GM23338 (cell line): ENCODE results near the gene POLR1E. TPM values are rescaled to one million over a fixed set of nuclear protein-coding genes. Genes with fewer than 3 reads are reported as not detected.

Experiments used
- ATAC-seq: fragments of 200-7000 bp; cut with Tn5 transposase; 3 replicates; pipeline ENCODE4 v1.9.1; 2020
- DNase-seq: peaks from one replicate; pipeline ENCODE4 v3.0.0-alpha.2; 2015; ENCODE audit warnings: low spot score
- H2AFZ ChIP-seq: fragments of 200-600 bp; sonication (generic); 2 replicates; pipeline ENCODE4 v1.8.0; 2016; ENCODE audit warnings: antibody characterized with exemption, mild to moderate bottlenecking, moderate library complexity
- H3F3A ChIP-seq: fragments of 200-600 bp; sonication (generic); replicated peaks from 2 replicates; pipeline ENCODE4 v1.8.0; 2017; ENCODE audit warnings: antibody characterized with exemption, mixed run types, low read depth
- H3K27ac ChIP-seq: fragments of 200-600 bp; sonication (generic); 2 replicates; pipeline ENCODE4 v1.6.1; 2016; ENCODE audit warnings: low read depth
- H3K27me3 ChIP-seq: fragments of 200-600 bp; sonication (generic); 2 replicates; pipeline ENCODE4 v1.8.0; 2016; ENCODE audit warnings: mild to moderate bottlenecking, mixed run types, moderate library complexity; ENCODE audit not compliant: insufficient read depth
- H3K36me3 ChIP-seq: fragments of 200-600 bp; sonication (generic); 2 replicates; pipeline ENCODE4 v1.8.0; 2016; ENCODE audit warnings: mild to moderate bottlenecking; ENCODE audit not compliant: insufficient read depth
- H3K4me1 ChIP-seq: fragments of 200-600 bp; sonication (generic); 2 replicates; pipeline ENCODE4 v1.8.0; 2016; ENCODE audit warnings: mild to moderate bottlenecking, moderate library complexity; ENCODE audit not compliant: insufficient read depth
- H3K4me2 ChIP-seq: fragments of 200-600 bp; sonication (generic); 2 replicates; pipeline ENCODE4 v1.7.1; 2017; ENCODE audit warnings: mixed run types
- H3K4me3 ChIP-seq: fragments of 200-600 bp; sonication (generic); 2 replicates; pipeline ENCODE4 v1.6.1; 2016; ENCODE audit warnings: mixed run types
- H3K79me2 ChIP-seq: fragments of 200-600 bp; sonication (generic); replicated peaks from 2 replicates; pipeline ENCODE4 v1.8.0; 2017; ENCODE audit warnings: mild to moderate bottlenecking; ENCODE audit not compliant: insufficient read depth
- H3K9me2 ChIP-seq: fragments of 200-600 bp; sonication (generic); 2 replicates; pipeline ENCODE4 v1.8.0; 2017; ENCODE audit not compliant: insufficient read depth
- H4K20me1 ChIP-seq: fragments of 200-600 bp; sonication (generic); replicated peaks from 2 replicates; pipeline ENCODE4 v1.8.0; 2017; ENCODE audit warnings: mild to moderate bottlenecking; ENCODE audit not compliant: insufficient read depth
- H3K27ac Mint-ChIP-seq: 2 replicates; pipeline ENCODE4 v1.8.0; 2020; ENCODE audit warnings: inconsistent platforms, mild to moderate bottlenecking, moderate library complexity, mixed read lengths
- H3K27me3 Mint-ChIP-seq: 3 replicates; pipeline ENCODE4 v1.8.0; 2022; ENCODE audit warnings: low read depth, mild to moderate bottlenecking, moderate library complexity, mixed read lengths, inconsistent platforms; ENCODE audit not compliant: insufficient read depth, poor library complexity
- H3K36me3 Mint-ChIP-seq: 3 replicates; pipeline ENCODE4 v1.8.0; 2021; ENCODE audit warnings: low read depth, mild to moderate bottlenecking, inconsistent platforms, moderate library complexity, mixed read lengths
- H3K4me1 Mint-ChIP-seq: 3 replicates; pipeline ENCODE4 v1.8.0; 2020; ENCODE audit warnings: mild to moderate bottlenecking, inconsistent platforms, mixed read lengths
- H3K4me3 Mint-ChIP-seq: 3 replicates; pipeline ENCODE4 v1.8.0; 2021; ENCODE audit warnings: moderate library complexity, mild to moderate bottlenecking, inconsistent platforms, mixed read lengths
- H3K9me3 Mint-ChIP-seq: 3 replicates; pipeline ENCODE4 v1.8.0; 2020; ENCODE audit warnings: moderate library complexity, mild to moderate bottlenecking, inconsistent platforms, mixed read lengths
- CREB1 ChIP-seq: fragments of 250-450 bp; sonication (Bioruptor Pico); IDR thresholded peaks from 2 replicates; pipeline ENCODE4 v1.5.0; 2020; ENCODE audit warnings: low read depth, mild to moderate bottlenecking, moderate library complexity
- EZH2 ChIP-seq: fragments of 200-600 bp; sonication (generic); IDR thresholded peaks from one replicate; pipeline ENCODE4 v1.8.0; 2017; ENCODE audit warnings: antibody characterized with exemption, mild to moderate bottlenecking, low read depth; ENCODE audit not compliant: unreplicated experiment
- EZH2phosphoT487 ChIP-seq: fragments of 200-600 bp; sonication (generic); IDR thresholded peaks from one replicate; pipeline ENCODE4 v1.8.1; 2018; ENCODE audit warnings: antibody characterized with exemption; ENCODE audit not compliant: unreplicated experiment
- JUNB ChIP-seq: IDR thresholded peaks from one replicate; pipeline ENCODE4 v1.6.1; 2016; ENCODE audit warnings: antibody characterized with exemption; ENCODE audit not compliant: unreplicated experiment
- NANOG ChIP-seq: IDR thresholded peaks from 2 replicates; pipeline ENCODE4 v1.6.1; 2016; ENCODE audit warnings: antibody characterized with exemption, borderline replicate concordance
- POLR2AphosphoS5 ChIP-seq: IDR thresholded peaks from 2 replicates; pipeline ENCODE4 v1.6.1; 2016; ENCODE audit warnings: antibody characterized with exemption, low read depth
- REST ChIP-seq: IDR thresholded peaks from one replicate; pipeline ENCODE4 v1.6.1; 2018; ENCODE audit warnings: antibody characterized with exemption; ENCODE audit not compliant: unreplicated experiment
- STAT1 ChIP-seq: IDR thresholded peaks from one replicate; pipeline ENCODE4 v1.6.1; 2016; ENCODE audit warnings: antibody characterized with exemption; ENCODE audit not compliant: unreplicated experiment
- ZNF114 ChIP-seq: fragments of 250-450 bp; sonication (Bioruptor Pico); IDR thresholded peaks from 2 replicates; pipeline ENCODE4 v1.5.0; 2020; ENCODE audit warnings: mild to moderate bottlenecking, moderate library complexity
- ZNF331 ChIP-seq: fragments of 250-450 bp; sonication (Bioruptor Pico); IDR thresholded peaks from 2 replicates; pipeline ENCODE4 v1.5.0; 2020; ENCODE audit warnings: low read depth, mild to moderate bottlenecking, moderate library complexity
- polyA plus RNA-seq: library from polyadenylated mRNA; unstranded; fragments of >200 nt; fragmentation: Nextera tagmentation; extraction: Ambion mirVana; gene quantifications from 2 replicates; pipeline ENCODE4 v1.2.1, GENCODE V29; 2016
- total RNA-seq: library from RNA; depleted of rRNA; stranded (reverse); fragments of >200 nt; shearing (Covaris generic); gene quantifications from 2 replicates; pipeline ENCODE4 v1.2.3, GENCODE V29; 2014
- TF ChIP-seq, protein P1 (sequence below), 2 experiments: fragments of 200-600 bp in 1 of 2; sonication (generic) in 1 of 2; conservative IDR thresholded peaks; 2 replicates each; pipeline versions ENCODE4 v1.5.1 to v1.6.1; 2016 to 2017; ENCODE audit warnings: antibody characterized with exemption in 2 of 2, low read depth in 2 of 2, mild to moderate bottlenecking in 2 of 2, moderate library complexity in 1 of 2
- TF ChIP-seq, protein P2 (sequence below): fragments of 250-450 bp; sonication (Bioruptor Pico); IDR thresholded peaks from 2 replicates; pipeline ENCODE4 v1.5.0; 2020; ENCODE audit warnings: mild to moderate bottlenecking, moderate library complexity
- TF ChIP-seq, protein P3 (sequence below): IDR thresholded peaks from 2 replicates; pipeline ENCODE4 v1.6.1; 2016; ENCODE audit warnings: antibody characterized with exemption

The POLR1E gene
- total and polyA plus RNA-seq, 2 experiments from 2014 or later: 19.2 to 45.5 TPM

DNA sequence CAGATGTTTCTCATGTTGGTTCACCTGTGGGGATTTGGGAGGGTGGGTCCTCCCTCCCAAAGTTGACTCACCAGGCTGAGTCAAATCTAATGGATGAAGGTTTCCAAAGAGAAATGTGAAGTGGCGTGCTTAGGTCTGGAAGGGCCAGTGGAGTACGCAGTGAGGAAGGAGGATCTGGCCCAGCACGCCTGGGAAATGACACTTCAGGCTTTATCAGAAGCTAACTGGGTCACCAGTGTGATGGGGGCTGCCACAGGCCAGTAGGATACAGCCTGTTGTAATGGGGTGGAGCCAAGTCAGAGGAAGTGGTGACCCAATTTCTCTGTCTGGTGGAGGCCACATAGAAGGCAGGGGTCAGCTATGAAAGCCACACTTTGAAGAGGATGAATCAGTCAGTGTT lies 18.0 kb downstream of the POLR1E start:
- no peak for DNase-seq
- Mint-ChIP-seq H3K36me3 (peaks cover 60% of the 10 kb centered on the region), H3K4me1 (no peaks in the 10 kb centered on the region), H3K27ac (no peak overlapping the region), H3K4me3 (no peak overlapping the region), H3K27me3 (peaks cover 2% of the 10 kb centered on the region), H3K9me3 (no peaks in the 10 kb centered on the region)
- peaks cover 43% of the 10 kb centered on the region for H3K36me3 ChIP-seq
- no peaks in the 10 kb centered on the region for H3K27me3 ChIP-seq
- no peak overlapping the region for H3K27ac ChIP-seq
- TF ChIP-seq POLR2AphosphoS5 (no peak), EZH2 (no peak), ZNF331 (no peak), NANOG (no peak), EZH2phosphoT487 (no peak), CREB1 (CRISPR knock-in tag) (no peak), REST (no peak), STAT1 (no peak), ZNF114 (CRISPR knock-in tag) (no peak), JUNB (no peak)
- TF ChIP-seq, protein P1, sequence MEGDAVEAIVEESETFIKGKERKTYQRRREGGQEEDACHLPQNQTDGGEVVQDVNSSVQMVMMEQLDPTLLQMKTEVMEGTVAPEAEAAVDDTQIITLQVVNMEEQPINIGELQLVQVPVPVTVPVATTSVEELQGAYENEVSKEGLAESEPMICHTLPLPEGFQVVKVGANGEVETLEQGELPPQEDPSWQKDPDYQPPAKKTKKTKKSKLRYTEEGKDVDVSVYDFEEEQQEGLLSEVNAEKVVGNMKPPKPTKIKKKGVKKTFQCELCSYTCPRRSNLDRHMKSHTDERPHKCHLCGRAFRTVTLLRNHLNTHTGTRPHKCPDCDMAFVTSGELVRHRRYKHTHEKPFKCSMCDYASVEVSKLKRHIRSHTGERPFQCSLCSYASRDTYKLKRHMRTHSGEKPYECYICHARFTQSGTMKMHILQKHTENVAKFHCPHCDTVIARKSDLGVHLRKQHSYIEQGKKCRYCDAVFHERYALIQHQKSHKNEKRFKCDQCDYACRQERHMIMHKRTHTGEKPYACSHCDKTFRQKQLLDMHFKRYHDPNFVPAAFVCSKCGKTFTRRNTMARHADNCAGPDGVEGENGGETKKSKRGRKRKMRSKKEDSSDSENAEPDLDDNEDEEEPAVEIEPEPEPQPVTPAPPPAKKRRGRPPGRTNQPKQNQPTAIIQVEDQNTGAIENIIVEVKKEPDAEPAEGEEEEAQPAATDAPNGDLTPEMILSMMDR (conservative IDR thresholded peaks at IDR 0.05; ENCODE audit: low read depth in 2 of 2): no peak
- TF ChIP-seq, protein P2, sequence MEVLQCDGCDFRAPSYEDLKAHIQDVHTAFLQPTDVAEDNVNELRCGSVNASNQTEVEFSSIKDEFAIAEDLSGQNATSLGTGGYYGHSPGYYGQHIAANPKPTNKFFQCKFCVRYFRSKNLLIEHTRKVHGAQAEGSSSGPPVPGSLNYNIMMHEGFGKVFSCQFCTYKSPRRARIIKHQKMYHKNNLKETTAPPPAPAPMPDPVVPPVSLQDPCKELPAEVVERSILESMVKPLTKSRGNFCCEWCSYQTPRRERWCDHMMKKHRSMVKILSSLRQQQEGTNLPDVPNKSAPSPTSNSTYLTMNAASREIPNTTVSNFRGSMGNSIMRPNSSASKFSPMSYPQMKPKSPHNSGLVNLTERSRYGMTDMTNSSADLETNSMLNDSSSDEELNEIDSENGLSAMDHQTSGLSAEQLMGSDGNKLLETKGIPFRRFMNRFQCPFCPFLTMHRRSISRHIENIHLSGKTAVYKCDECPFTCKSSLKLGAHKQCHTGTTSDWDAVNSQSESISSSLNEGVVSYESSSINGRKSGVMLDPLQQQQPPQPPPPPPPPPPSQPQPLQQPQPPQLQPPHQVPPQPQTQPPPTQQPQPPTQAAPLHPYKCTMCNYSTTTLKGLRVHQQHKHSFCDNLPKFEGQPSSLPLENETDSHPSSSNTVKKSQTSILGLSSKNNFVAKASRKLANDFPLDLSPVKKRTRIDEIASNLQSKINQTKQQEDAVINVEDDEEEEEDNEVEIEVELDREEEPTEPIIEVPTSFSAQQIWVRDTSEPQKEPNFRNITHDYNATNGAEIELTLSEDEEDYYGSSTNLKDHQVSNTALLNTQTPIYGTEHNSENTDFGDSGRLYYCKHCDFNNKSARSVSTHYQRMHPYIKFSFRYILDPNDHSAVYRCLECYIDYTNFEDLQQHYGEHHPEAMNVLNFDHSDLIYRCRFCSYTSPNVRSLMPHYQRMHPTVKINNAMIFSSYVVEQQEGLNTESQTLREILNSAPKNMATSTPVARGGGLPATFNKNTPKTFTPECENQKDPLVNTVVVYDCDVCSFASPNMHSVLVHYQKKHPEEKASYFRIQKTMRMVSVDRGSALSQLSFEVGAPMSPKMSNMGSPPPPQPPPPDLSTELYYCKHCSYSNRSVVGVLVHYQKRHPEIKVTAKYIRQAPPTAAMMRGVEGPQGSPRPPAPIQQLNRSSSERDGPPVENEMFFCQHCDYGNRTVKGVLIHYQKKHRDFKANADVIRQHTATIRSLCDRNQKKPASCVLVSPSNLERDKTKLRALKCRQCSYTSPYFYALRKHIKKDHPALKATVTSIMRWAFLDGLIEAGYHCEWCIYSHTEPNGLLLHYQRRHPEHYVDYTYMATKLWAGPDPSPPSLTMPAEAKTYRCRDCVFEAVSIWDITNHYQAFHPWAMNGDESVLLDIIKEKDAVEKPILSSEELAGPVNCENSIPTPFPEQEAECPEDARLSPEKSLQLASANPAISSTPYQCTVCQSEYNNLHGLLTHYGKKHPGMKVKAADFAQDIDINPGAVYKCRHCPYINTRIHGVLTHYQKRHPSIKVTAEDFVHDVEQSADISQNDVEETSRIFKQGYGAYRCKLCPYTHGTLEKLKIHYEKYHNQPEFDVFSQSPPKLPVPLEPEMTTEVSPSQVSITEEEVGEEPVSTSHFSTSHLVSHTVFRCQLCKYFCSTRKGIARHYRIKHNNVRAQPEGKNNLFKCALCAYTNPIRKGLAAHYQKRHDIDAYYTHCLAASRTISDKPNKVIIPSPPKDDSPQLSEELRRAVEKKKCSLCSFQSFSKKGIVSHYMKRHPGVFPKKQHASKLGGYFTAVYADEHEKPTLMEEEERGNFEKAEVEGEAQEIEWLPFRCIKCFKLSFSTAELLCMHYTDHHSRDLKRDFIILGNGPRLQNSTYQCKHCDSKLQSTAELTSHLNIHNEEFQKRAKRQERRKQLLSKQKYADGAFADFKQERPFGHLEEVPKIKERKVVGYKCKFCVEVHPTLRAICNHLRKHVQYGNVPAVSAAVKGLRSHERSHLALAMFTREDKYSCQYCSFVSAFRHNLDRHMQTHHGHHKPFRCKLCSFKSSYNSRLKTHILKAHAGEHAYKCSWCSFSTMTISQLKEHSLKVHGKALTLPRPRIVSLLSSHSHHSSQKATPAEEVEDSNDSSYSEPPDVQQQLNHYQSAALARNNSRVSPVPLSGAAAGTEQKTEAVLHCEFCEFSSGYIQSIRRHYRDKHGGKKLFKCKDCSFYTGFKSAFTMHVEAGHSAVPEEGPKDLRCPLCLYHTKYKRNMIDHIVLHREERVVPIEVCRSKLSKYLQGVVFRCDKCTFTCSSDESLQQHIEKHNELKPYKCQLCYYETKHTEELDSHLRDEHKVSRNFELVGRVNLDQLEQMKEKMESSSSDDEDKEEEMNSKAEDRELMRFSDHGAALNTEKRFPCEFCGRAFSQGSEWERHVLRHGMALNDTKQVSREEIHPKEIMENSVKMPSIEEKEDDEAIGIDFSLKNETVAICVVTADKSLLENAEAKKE (CRISPR knock-in tag): no peak
- TF ChIP-seq, protein P3, sequence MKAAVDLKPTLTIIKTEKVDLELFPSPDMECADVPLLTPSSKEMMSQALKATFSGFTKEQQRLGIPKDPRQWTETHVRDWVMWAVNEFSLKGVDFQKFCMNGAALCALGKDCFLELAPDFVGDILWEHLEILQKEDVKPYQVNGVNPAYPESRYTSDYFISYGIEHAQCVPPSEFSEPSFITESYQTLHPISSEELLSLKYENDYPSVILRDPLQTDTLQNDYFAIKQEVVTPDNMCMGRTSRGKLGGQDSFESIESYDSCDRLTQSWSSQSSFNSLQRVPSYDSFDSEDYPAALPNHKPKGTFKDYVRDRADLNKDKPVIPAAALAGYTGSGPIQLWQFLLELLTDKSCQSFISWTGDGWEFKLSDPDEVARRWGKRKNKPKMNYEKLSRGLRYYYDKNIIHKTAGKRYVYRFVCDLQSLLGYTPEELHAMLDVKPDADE: no peak
- H3K4me1 ChIP-seq: no peaks in the 10 kb centered on the region
- no peak overlapping the region for H3K4me3 ChIP-seq
- 0 out of 2 replicates have a peak, but pooled peaks cover 4% of the 10 kb centered on the region for H3F3A ChIP-seq
- no peak overlapping the region for H3K4me2 ChIP-seq
- H2AFZ ChIP-seq: no peak overlapping the region
- no peak for ATAC-seq
- 0 out of 2 replicates have a peak, but pooled peaks cover 3% of the 10 kb centered on the region for H3K79me2 ChIP-seq
- H4K20me1 ChIP-seq: peaks cover 18% of the 10 kb centered on the region
- no peaks in the 10 kb centered on the region for H3K9me2 ChIP-seq
